Dermis microvascular lymphatic vessel endothelial cell (primary cell): ENCODE results near the gene NINL. TPM values are rescaled to one million over a fixed set of nuclear protein-coding genes. Genes with fewer than 3 reads are reported as not detected.

Source experiments
- DNase-seq, 2 donors: peaks; one replicate each; pipeline versions ENCODE4 v3.0.0 to v3.0.0-alpha.2; 2010; ENCODE audit warnings: low read depth in 2 of 2
- total RNA-seq: library from RNA; depleted of rRNA; stranded (reverse); fragments of >200 nt; gene quantifications from 2 replicates; pipeline ENCODE4 v1.2.1, GENCODE V29; 2014

Gene NINL
- total RNA-seq, 1 donor from 2014 or later = 9.1 TPM

- DNase-seq = peak in 1 of 2 donors; percentile 13
Observed at GRCh38 chr20:25533920-25534700, 51.2 kb downstream of the NINL start.

GRCh38 chr20:25532971-25533391, 52.4 kb downstream of the NINL start:
- peak; percentile 45 to 54 for DNase-seq

- peak in 1 of 2 donors; percentile 50 for DNase-seq
Observed at GRCh38 chr20:25532015-25532751, 53.1 kb downstream of the NINL start.

GRCh38 chr20:25529295-25529951, 55.9 kb downstream of the NINL start:
- DNase-seq = no peak

GRCh38 chr20:25527949-25528348, 57.4 kb downstream of the NINL start:
- no peak for DNase-seq

GRCh38 chr20:25526446-25526845, 58.9 kb downstream of the NINL start:
- DNase-seq = no peak

GRCh38 chr20:25525867-25526266, 59.5 kb downstream of the NINL start:
- DNase-seq = no peak

GRCh38 chr20:25525295-25525694, 60.0 kb downstream of the NINL start:
- DNase-seq = no peak

GRCh38 chr20:25521382-25521781, 63.9 kb downstream of the NINL start:
- DNase-seq = peak; percentile 41 to 65

GRCh38 chr20:25517124-25517523, 68.2 kb downstream of the NINL start:
- DNase-seq = no peak

- no peak for DNase-seq
Observed at GRCh38 chr20:25514747-25515340, 70.5 kb downstream of the NINL start.

- DNase-seq = no peak
Observed at GRCh38 chr20:25514195-25514594, 71.1 kb downstream of the NINL start.

GRCh38 chr20:25512709-25513108, 72.6 kb downstream of the NINL start:
- no peak for DNase-seq

- no peak for DNase-seq
Observed at GRCh38 chr20:25511183-25511582, 74.1 kb downstream of the NINL start.

GRCh38 chr20:25510721-25511120, 74.6 kb downstream of the NINL start:
- no peak for DNase-seq

GRCh38 chr20:25510202-25510601, 75.1 kb downstream of the NINL start:
- no peak for DNase-seq

GRCh38 chr20:25509084-25509483, 76.2 kb downstream of the NINL start:
- DNase-seq = no peak

- peak; percentile 54 to 84 for DNase-seq
Observed at GRCh38 chr20:25508083-25508770, 77.1 kb downstream of the NINL start.

- DNase-seq = peak in 1 of 2 donors; percentile 10
Observed at GRCh38 chr20:25507385-25508082, 77.8 kb downstream of the NINL start.

GRCh38 chr20:25504366-25505135, 80.8 kb downstream of the NINL start:
- DNase-seq = no peak
